ENCODE measurements around the gene OTULIN. TPM values are rescaled to one million over a fixed set of nuclear protein-coding genes. Genes with fewer than 3 reads are reported as not detected.

Gene OTULIN
- total and polyA plus RNA-seq, 2 of the 4 experiments (the other 2 are of a cell fraction): 6.9 to 19.5 TPM

- no peak overlapping the region for H3K18ac ChIP-seq (ENCODE audit: low read depth, low read length)
- dilution Hi-C loops (cut with HindIII; ENCODE audit: low sequenced_read_pairs, unreplicated experiment): no loop called here
These were observed 68.5 kb downstream of the OTULIN start for GRCh38 chr5:14732991-14733390.

More at GRCh38 chr5:14732991-14733390, 68.5 kb downstream of the OTULIN start:
- no TSS peak for BruUV-seq (replicated peaks)
- Histone ChIP-seq H3K9me1 (ENCODE audit: insufficient read depth, low read length) (0 out of 2 replicates have a peak, but pooled peaks cover 3% of the 10 kb centered on the region), H3K4me2 (ENCODE audit: low read depth, low read length) (no peak overlapping the region), H3K79me1 (ENCODE audit: low read depth in 1 of 2, low read length in 2 of 2) (no peaks in the 10 kb centered on the region), H3K9me3 (ENCODE audit: control insufficient read depth, insufficient read depth, low read length) (no peaks in the 10 kb centered on the region), H4K91ac (ENCODE audit: insufficient read depth, low read depth, low read length) (no peak overlapping the region), H3K4me3 (ENCODE audit: insufficient read depth, low read depth, low read length) (no peak overlapping the region), H2BK15ac (ENCODE audit: low read depth, low read length) (no peak overlapping the region), H2BK20ac (ENCODE audit: low read depth, low read length) (no peak overlapping the region), H3K23ac (ENCODE audit: low read depth, low read length) (0 out of 2 replicates have a peak overlapping the region, but pooled peaks have one; percentile 49), H3K56ac (ENCODE audit: extremely low read depth, insufficient read depth, low read length) (no peak overlapping the region), H3K9ac (ENCODE audit: low read depth, low read length) (no peak overlapping the region), H4K8ac (ENCODE audit: low read depth in 2 of 2, low read length in 2 of 2) (no peak overlapping the region), H3K27me3 (ENCODE audit: control insufficient read depth, insufficient read depth, low read length) (no peaks in the 10 kb centered on the region), H3K4ac (ENCODE audit: low read depth, low read length) (no peak overlapping the region), H2AK5ac (ENCODE audit: low read depth, low read length) (no peak overlapping the region), H2AFZ (replicated peaks; ENCODE audit: low read length, poor library complexity) (no peak overlapping the region), H3K27ac (ENCODE audit: insufficient read depth, low read length) (no peak overlapping the region), H2BK5ac (ENCODE audit: low read depth, low read length, poor library complexity, severe bottlenecking) (no peak overlapping the region), H2AK9ac (replicated peaks; ENCODE audit: low read depth, low read length, poor library complexity) (no peak overlapping the region), H3K36me3 (ENCODE audit: control insufficient read depth, insufficient read depth, low read length) (no peaks in the 10 kb centered on the region), H3K4me1 (ENCODE audit: control insufficient read depth, insufficient read depth, low read length) (no peaks in the 10 kb centered on the region), H2BK120ac (ENCODE audit: low read depth, low read length) (no peak overlapping the region), H4K5ac (ENCODE audit: low read depth, low read length) (no peak overlapping the region), H4K20me1 (ENCODE audit: insufficient read depth, low read length) (no peaks in the 10 kb centered on the region), H3K14ac (replicated peaks; ENCODE audit: low read depth, low read length) (no peak overlapping the region)
- in situ Hi-C loops (cut with MboI; ENCODE audit: low sequenced_read_pairs): no loop called here
- ATAC-seq (ENCODE audit: low read depth) (no peak), DNase-seq (no peak)
- ChIA-PET POLR2A (ENCODE audit: unreplicated experiment) (no interaction called here), CTCF (no interaction called here)
- 68% methylated on average over 3 of the region's 6 CpGs; no CpG with 5 or more reads in 1 of the 2 experiments for WGBS, 2 experiments (ENCODE audit: extremely low coverage in 2 of 2, insufficient read length in 1 of 2)
- intact Hi-C loops (cut with micrococcal nuclease): no loop called here
- no peak for TF ChIP-seq MAZ (IDR thresholded peaks at IDR 0.05; ENCODE audit: borderline replicate concordance, low read depth, low read length)
- TF ChIP-seq FOS (IDR thresholded peaks at IDR 0.05; ENCODE audit: low read depth, low read length): no peak
- TF ChIP-seq CEBPB (IDR thresholded peaks at IDR 0.05; ENCODE audit: low read depth, low read length): no peak
- TF ChIP-seq SMC3 (IDR thresholded peaks at IDR 0.05; ENCODE audit: low read depth, low read length): no peak
- TF ChIP-seq CHD1 (IDR thresholded peaks at IDR 0.05; ENCODE audit: low read depth, low read length): no peak
- TF ChIP-seq USF2 (IDR thresholded peaks at IDR 0.05; ENCODE audit: low read depth, low read length): no peak
- TF ChIP-seq MXI1 (IDR thresholded peaks at IDR 0.05; ENCODE audit: borderline replicate concordance, low read depth, low read length): no peak
- no peak for TF ChIP-seq RCOR1 (IDR thresholded peaks at IDR 0.05; ENCODE audit: insufficient replicate concordance, low read length)

Data from IMR-90 (cell line).